Activated CD4-positive, alpha-beta T cell treated with anti-CD3 and anti-CD28 coated beads, Interleukin-2, amount 10 ng/mL, durations not matched to agents 7 days and 5 days (primary cell): ENCODE data around the gene CASP5. TPM values are rescaled to one million over a fixed set of nuclear protein-coding genes. Genes with fewer than 3 reads are reported as not detected.
"Not testable (repeated sequence)": the region's sequence is repeated elsewhere in the genome, so short reads cannot be mapped to it uniquely, and the experiment has no call there.

Experiments
- CTCF ChIA-PET: fragments of 350-600 bp; sonication (Branson Sonifier 250); formaldehyde crosslinking; loops from one replicate; lab custom pipeline; 2021; ENCODE audit warnings: antibody characterized with exemption; lab: Charles Lee
- POLR2A ChIA-PET: fragments of 350-600 bp; sonication (Branson Sonifier 250); formaldehyde crosslinking; loops from one replicate; lab custom pipeline; 2021; ENCODE audit warnings: antibody characterized with exemption; lab: Charles Lee
- DNase-seq: peaks from one replicate; pipeline ENCODE4 v3.0.0-alpha.2; 2020
- H3K27ac Mint-ChIP-seq: one replicate; pipeline ENCODE4 v1.8.0; 2021; ENCODE audit warnings: mild to moderate bottlenecking, moderate library complexity, mixed read lengths
- H3K27me3 Mint-ChIP-seq: one replicate; pipeline ENCODE4 v1.8.0; 2021; ENCODE audit warnings: mixed read lengths
- H3K36me3 Mint-ChIP-seq: one replicate; pipeline ENCODE4 v1.8.0; 2021; ENCODE audit warnings: low read depth, mixed read lengths
- H3K4me1 Mint-ChIP-seq: one replicate; pipeline ENCODE4 v1.8.0; 2021; ENCODE audit warnings: mixed read lengths
- H3K4me3 Mint-ChIP-seq: one replicate; pipeline ENCODE4 v1.8.0; 2021; ENCODE audit warnings: mild to moderate bottlenecking, moderate library complexity, mixed read lengths
- H3K9me3 Mint-ChIP-seq: one replicate; pipeline ENCODE4 v1.8.0; 2021; ENCODE audit warnings: mixed read lengths
- total RNA-seq, 2 experiments: library from RNA; stranded (reverse); gene quantifications; one replicate each; pipeline ENCODE4 v1.2.3, GENCODE V29; 2021

The CASP5 gene
- not detected for total RNA-seq

DNA sequence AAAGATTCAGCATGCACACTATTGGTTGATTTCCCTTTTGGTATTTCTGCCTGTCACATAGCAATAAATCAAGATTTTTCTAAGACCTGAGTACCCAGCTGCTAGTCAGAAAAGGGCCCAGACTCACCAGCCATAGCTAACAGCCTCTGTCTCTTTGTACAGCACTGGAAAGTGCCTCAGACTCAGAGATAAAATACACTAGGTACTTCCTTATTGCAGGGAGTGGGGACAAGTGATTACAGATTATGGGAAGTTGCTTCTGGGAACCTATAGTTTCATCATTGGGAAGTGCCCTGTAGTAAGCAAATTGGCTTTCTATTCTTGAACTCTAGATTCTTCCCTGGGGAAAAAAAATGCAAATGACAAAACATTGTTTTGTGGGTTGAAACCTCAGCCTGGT is at the start of gene CASP5:
Gene CASP5, minus strand, starts transcription at position 166 of the 400 bp plus-strand sequence. Its CDS starts 32 bp downstream, at position 134.
- no peaks in the 10 kb centered on the region for H3K27me3 Mint-ChIP-seq

DNA sequence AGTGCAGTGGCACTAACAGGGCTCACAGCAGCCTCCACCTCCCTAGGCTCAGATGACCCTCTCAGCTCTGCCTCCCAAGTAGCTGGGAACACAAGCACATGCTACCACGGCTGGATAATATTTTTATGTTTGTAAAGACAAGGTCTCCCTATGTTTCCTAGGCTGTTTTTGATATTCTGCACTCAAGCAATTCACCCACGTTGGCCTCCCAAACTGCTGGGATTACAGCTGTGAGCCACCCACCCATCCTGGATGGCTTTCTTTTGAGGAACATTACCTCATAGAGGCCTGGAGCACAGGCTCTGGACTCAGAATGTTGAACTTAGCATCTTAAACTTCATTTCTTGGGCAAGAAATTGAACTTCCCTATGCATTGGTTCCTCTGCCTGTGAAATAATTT is 49.1 kb upstream of the CASP5 start:
- not testable (repeated sequence) for H3K27me3 Mint-ChIP-seq

More for the DNA sequence above, at the start of gene CASP5:
- ChIA-PET POLR2A (no interaction called here), CTCF (no interaction called here)
- Mint-ChIP-seq H3K4me1 (peaks cover 5% of the 10 kb centered on the region), H3K27ac (no peak within 1 kb of the TSS), H3K36me3 (peaks cover 39% of the 10 kb centered on the region), H3K9me3 (no peaks in the 10 kb centered on the region), H3K4me3 (no peak within 1 kb of the TSS)
- no peak for DNase-seq

DNA sequence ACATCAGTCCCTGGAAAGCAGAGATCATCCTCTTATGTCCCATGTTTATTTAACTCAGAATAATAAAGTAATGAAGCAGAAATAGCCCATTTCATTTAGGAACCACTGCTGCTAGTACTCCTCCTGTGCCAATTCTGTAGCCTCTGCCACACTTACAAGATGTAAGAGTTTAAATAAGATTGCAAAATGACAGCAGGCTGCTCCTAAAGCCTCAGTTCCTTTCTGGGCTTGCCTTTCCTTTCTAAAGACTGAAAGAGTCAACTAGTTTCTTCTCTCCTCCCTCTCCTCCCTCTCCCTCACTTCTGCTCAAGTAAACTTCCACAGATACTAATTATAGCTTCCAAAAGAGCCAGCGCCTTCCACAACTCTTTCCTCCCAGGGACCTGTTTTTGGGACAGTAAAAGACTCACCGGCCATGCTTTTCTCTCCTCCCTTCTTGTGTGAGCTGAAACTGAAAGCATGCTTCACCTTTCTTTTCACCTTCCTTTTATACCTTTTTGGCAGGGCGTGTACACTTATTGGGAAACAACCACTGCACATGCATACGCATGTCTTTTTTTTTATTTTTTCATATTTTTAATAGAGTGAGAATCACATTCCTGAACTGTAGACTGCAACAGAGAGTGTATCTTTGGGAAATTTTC is 48.2 kb upstream of the CASP5 start:
- DNase-seq, result peak; percentile 12
- Mint-ChIP-seq H3K4me3 (peak overlapping the region; percentile 76), H3K27ac (peak overlapping the region; percentile 84), H3K36me3 (peaks cover 14% of the 10 kb centered on the region), H3K9me3 (peaks cover 2% of the 10 kb centered on the region), H3K4me1 (peaks cover 22% of the 10 kb centered on the region), H3K27me3 (peaks cover 6% of the 10 kb centered on the region)
- POLR2A ChIA-PET, result no interaction called here
- CTCF ChIA-PET, result interaction anchor here (0.6 kb wide), 1 partner anchor 157 kb away, joined by 3 read pairs; no protein-coding TSS in a partner anchor

More for the DNA sequence above, 49.1 kb upstream of the CASP5 start:
- H3K9me3 Mint-ChIP-seq, H3K27ac Mint-ChIP-seq, DNase-seq, CTCF ChIA-PET, POLR2A ChIA-PET, H3K4me3 Mint-ChIP-seq: not testable (repeated sequence)
- H3K36me3 Mint-ChIP-seq, result peaks cover 14% of the 10 kb centered on the region
- peaks cover 22% of the 10 kb centered on the region for H3K4me1 Mint-ChIP-seq

DNA sequence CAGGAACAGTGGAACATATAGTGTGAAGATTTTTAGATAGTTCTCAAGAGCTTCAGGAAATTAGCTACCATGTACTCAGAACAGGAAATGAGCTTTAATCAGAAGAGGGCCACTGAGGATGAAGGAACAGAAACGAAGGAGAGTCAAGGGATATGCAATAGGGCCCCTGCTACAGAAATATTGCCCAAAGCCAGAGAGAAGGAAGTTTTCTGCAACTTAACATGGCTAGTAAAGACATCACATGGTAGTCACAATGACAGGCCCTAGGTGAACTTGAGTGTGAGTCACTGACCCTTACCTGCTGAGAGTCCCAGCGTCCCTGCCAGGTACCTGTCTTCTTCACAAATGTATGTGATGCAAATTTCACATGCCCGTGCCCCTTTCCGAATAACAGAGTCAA is 47.3 kb upstream of the CASP5 start:
- H3K4me1 Mint-ChIP-seq, result peaks cover 22% of the 10 kb centered on the region
- CTCF ChIA-PET, result no interaction called here
- peak overlapping the region; percentile 84 for H3K27ac Mint-ChIP-seq
- POLR2A ChIA-PET, result no interaction called here
- H3K36me3 Mint-ChIP-seq, result peaks cover 14% of the 10 kb centered on the region
- H3K9me3 Mint-ChIP-seq, result peaks cover 2% of the 10 kb centered on the region
- peaks cover 6% of the 10 kb centered on the region for H3K27me3 Mint-ChIP-seq
- DNase-seq, result no peak
- H3K4me3 Mint-ChIP-seq, result peak overlapping the region; percentile 76

DNA sequence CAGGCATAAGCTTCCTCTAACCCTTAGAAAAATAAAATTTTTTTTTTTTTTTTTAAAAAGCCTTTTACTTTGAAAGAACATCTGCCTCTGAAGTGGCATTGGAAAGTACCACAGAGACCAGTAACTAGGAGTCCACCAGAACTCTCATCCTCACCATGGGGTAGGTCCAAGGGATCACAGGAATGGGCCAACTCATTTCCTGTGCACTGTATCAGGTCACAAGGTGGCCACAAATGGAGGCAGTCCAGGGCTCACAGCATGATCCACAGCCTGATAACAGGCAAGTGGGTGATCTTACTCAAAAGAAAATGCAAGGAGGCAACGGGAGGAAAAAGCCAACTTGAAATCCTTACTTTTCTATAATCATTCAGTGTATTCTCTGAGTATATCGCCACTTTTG is 46.8 kb upstream of the CASP5 start:
- Mint-ChIP-seq H3K4me1 (peaks cover 22% of the 10 kb centered on the region), H3K36me3 (peaks cover 13% of the 10 kb centered on the region), H3K4me3 (peak overlapping the region; percentile 76)
- H3K27ac Mint-ChIP-seq, H3K27me3 Mint-ChIP-seq, H3K9me3 Mint-ChIP-seq, POLR2A ChIA-PET, DNase-seq, CTCF ChIA-PET: not testable (repeated sequence)

DNA sequence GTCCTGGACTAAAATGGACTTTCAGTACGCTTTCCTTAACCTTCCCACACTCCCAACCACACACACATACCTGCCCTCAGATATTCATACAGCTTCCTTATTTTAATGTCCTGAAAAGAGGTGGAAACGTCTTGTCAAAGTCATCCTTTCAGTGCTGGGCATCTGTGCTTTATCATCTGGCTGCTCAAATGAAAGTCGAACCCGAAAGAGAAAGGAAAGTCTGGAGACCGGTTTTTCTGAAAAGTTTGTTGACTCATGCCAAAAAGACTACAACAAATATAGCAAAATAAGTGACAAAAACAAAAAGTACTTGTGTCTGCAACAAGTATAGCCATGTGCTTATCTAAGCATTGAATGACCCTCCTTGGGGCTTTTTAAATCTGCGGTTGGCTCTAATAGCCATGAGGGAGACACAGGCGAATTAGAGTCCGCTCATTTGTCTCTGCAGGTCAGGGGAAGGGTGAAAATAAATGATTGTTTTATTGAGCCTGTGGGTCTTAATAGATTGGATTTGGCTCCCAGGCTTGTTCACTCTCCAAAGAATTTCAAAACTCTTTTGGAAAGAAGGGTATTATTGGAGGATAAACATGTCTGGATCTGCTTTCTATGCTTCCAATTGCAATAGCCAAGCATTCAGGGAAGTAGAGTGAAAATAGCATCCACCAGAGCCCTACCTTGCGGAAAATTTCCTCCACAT is 40.4 kb upstream of the CASP5 start:
- H3K27ac Mint-ChIP-seq, H3K36me3 Mint-ChIP-seq, DNase-seq, H3K4me1 Mint-ChIP-seq, H3K9me3 Mint-ChIP-seq, H3K4me3 Mint-ChIP-seq, POLR2A ChIA-PET, CTCF ChIA-PET: not testable (repeated sequence)
- H3K27me3 Mint-ChIP-seq, result peaks cover 11% of the 10 kb centered on the region

DNA sequence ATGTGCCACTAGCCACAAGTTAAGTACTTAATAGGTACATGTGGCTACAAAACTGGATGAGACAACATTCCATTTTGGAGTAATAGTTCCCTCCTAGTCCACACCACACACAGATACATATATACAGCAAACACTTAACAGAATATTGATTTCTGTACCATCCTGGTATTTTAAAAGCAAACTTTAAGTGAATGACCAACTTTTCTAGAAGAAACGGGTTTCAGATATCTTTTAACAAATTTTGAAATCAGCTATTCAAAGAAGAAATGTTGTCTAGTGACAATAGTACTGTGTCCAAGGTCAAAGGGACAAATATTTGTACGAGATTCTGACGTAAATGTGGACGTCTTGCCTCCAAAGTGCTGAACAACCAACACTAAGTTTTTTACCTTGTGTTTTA is 34.5 kb upstream of the CASP5 start:
- Mint-ChIP-seq H3K4me3 (no peak overlapping the region), H3K36me3 (peaks cover 1% of the 10 kb centered on the region), H3K27me3 (peaks cover 5% of the 10 kb centered on the region), H3K4me1 (no peaks in the 10 kb centered on the region), H3K27ac (no peak overlapping the region), H3K9me3 (no peaks in the 10 kb centered on the region)
- no peak for DNase-seq
- ChIA-PET CTCF (no interaction called here), POLR2A (no interaction called here)

DNA sequence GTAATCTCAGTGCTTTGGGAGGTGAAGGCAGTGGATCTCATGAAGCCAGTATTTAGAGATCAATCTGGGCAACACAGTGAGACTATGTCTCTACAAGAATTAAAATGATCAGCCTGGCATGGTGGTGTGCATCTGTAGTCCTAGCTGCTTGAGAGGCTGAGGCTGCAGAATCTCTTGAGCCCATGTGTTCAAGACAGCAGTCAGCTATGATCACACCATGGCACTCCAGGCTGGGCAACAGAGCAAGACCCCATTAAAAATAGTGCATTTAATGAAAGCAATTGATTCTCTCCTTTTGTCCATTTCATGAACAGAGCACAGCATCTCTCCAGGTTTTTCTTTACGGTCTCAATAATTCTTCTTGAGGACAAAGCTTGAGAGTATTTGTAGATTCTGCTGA is 33.5 kb upstream of the CASP5 start:
- H3K9me3 Mint-ChIP-seq, result no peaks in the 10 kb centered on the region
- no peak overlapping the region for H3K4me3 Mint-ChIP-seq
- no peak overlapping the region for H3K27ac Mint-ChIP-seq
- no peak for DNase-seq
- H3K4me1 Mint-ChIP-seq, result no peaks in the 10 kb centered on the region
- peaks cover 3% of the 10 kb centered on the region for H3K27me3 Mint-ChIP-seq
- peaks cover 1% of the 10 kb centered on the region for H3K36me3 Mint-ChIP-seq
- POLR2A ChIA-PET, result no interaction called here
- CTCF ChIA-PET, result no interaction called here

DNA sequence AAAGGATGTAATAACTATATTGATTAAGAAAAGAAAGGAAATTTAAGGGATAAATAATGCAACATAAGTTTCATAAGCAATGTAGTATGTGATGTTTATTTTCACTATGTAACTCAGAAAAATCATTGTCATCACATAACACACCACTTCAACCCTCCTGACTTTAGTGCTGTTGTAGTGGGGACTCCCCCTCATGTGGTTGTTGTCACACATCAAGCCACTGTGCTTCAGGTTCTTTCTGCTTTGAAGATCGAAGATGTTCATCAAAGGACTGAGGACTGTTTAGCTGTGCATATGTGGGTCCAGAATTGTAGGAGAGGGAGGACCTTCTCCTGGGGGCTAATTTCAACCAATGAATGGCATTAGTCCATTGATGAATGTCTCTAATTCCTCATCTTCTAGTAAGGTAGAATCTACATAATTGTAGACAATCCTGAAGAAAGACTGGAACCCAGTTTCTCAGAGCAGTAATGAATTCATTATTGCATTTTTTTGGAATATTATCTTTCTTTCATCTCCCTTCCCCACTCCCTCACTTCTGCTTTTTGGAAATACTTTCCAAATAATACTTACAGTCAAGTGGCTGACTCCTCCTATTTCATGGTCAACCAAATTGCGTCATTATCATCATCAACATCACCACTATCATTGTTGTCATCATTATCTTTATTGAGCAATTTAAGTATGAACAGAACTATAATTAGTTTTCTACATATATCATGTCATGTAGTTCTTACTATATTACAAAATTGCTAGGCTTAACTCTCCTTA is 31.9 kb upstream of the CASP5 start:
- H3K36me3 Mint-ChIP-seq, result no peaks in the 10 kb centered on the region
- no peak overlapping the region for H3K27ac Mint-ChIP-seq
- no peak for DNase-seq
- ChIA-PET CTCF (interaction anchor here (0.6 to 0.7 kb wide), 2 partner anchors 524 to 550 kb away, joined by 3 to 6 read pairs; no protein-coding TSS in a partner anchor), POLR2A (no interaction called here)
- H3K9me3 Mint-ChIP-seq, result no peaks in the 10 kb centered on the region
- no peak overlapping the region for H3K4me3 Mint-ChIP-seq
- no peaks in the 10 kb centered on the region for H3K4me1 Mint-ChIP-seq
- H3K27me3 Mint-ChIP-seq, result no peaks in the 10 kb centered on the region

DNA sequence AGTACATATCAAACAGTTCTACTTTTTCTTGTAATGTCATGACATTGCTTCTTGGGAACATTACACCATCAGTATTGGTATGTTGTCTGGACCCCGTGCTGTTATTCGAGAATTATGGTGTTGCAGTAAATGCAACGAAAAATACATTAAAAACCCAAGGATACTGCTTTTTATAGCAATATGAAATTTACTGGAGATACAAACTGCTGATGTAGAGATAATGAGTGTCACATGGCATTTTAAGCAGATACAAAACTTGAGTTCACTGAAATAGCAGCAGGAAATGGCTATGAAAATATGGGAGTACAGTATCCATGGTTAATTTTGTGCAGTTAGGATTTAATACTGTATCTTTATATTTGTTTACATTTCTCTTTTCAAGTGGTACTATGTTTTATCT is 29.5 kb upstream of the CASP5 start:
- POLR2A ChIA-PET, result no interaction called here
- no peak for DNase-seq
- H3K4me3 Mint-ChIP-seq, result no peak overlapping the region

DNA sequence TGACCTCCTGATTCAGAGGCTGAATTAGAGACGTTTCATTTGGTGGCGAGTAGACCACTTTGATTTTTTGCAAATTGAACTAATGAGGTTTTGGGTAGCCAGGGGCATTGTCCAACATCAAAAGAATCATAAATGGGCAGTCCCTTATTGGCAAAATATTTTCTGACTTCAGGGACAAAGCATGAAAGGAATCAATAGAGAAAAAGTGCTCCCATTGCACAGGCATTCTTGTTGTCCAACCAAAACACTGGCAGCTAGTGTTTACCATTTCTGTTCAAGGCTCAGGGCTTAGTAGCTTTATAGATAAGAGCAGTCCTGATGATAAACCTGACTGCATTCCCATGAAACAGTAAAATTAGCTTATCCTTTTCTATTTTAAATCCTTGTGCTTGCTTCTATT is 28.6 kb upstream of the CASP5 start:
- H3K27ac Mint-ChIP-seq, result no peak overlapping the region
- DNase-seq, result no peak
- POLR2A ChIA-PET, result no interaction called here
- peaks cover 2% of the 10 kb centered on the region for H3K9me3 Mint-ChIP-seq
- CTCF ChIA-PET, result no interaction called here
- no peaks in the 10 kb centered on the region for H3K27me3 Mint-ChIP-seq
- H3K36me3 Mint-ChIP-seq, result no peaks in the 10 kb centered on the region
- peaks cover 5% of the 10 kb centered on the region for H3K4me1 Mint-ChIP-seq
- no peak overlapping the region for H3K4me3 Mint-ChIP-seq

More for the DNA sequence above, 29.5 kb upstream of the CASP5 start:
- peaks cover under 1% of the 10 kb centered on the region for H3K9me3 Mint-ChIP-seq
- no peaks in the 10 kb centered on the region for H3K27me3 Mint-ChIP-seq
- no peaks in the 10 kb centered on the region for H3K36me3 Mint-ChIP-seq
- no peaks in the 10 kb centered on the region for H3K4me1 Mint-ChIP-seq
- CTCF ChIA-PET, result no interaction called here
- no peak overlapping the region for H3K27ac Mint-ChIP-seq

DNA sequence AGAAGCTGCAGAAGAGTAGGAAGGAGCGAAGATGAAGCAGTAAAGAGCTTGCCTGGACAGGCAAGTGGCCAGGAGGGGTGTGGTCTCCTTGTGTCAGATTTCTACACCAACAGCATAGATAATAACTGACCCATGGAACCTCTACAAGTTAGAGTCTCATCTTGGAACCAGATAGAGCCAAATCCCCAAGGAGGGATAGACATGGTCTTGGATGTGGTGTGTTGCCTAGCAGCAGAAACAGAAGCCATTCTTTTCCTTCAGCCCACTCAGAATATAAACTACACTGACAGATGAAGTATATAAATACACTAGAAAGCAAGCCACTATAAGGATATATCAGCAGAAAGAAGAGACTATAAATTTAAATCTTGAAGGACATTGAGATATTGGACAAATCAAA is 26.5 kb upstream of the CASP5 start:
- Mint-ChIP-seq H3K9me3 (peaks cover 2% of the 10 kb centered on the region), H3K4me1 (peaks cover 15% of the 10 kb centered on the region), H3K4me3 (no peak overlapping the region), H3K27me3 (no peaks in the 10 kb centered on the region), H3K36me3 (peaks cover 4% of the 10 kb centered on the region), H3K27ac (no peak overlapping the region)
- POLR2A ChIA-PET, result no interaction called here
- CTCF ChIA-PET, result interaction anchor here (0.7 kb wide), 2 partner anchors 271 to 438 kb away, joined by 3 read pairs; no protein-coding TSS in a partner anchor
- no peak for DNase-seq
